H1 (cell line): Measurements from ENCODE around the gene VHLL. TPM values are rescaled to one million over a fixed set of nuclear protein-coding genes. Genes with fewer than 3 reads are reported as not detected.

Experiments used
- CTCF ChIA-PET: fragments of 300-600 bp; sonication (Branson Sonifier 250); formaldehyde crosslinking; loops from one replicate; lab custom pipeline; 2021; ENCODE audit not compliant: partially characterized antibody; lab: Charles Lee
- POLR2A ChIA-PET: fragments of 300-600 bp; sonication (Branson Sonifier 250); formaldehyde crosslinking; loops from one replicate; lab custom pipeline; 2021; ENCODE audit warnings: inconsistent platforms; ENCODE audit not compliant: partially characterized antibody; lab: Charles Lee
- DNase-seq, 2 experiments: peaks; one replicate each; pipeline versions ENCODE4 v3.0.0 to v3.0.0-alpha.2; 2010 to 2022; ENCODE audit warnings: low spot score in 2 of 2, low read depth in 1 of 2, mixed read lengths in 1 of 2
- FAIRE-seq: peaks from 2 replicates; lab custom pipeline; 2011; peaks lifted over from hg19 to GRCh38; lab: Jason Lieb, UNC
- H2AFZ ChIP-seq: 2 replicates; pipeline ENCODE4 v1.8.1; 2012; ENCODE audit warnings: low read length, inconsistent platforms
- H2AK5ac ChIP-seq: 2 replicates; pipeline ENCODE4 v1.6.1; 2013; ENCODE audit warnings: low read depth, low read length
- H2BK120ac ChIP-seq: replicated peaks from 2 replicates; pipeline ENCODE3; 2013; ENCODE audit warnings: low read depth, low read length, inconsistent platforms
- H2BK12ac ChIP-seq: 2 replicates; pipeline ENCODE4 v1.6.1; 2013; ENCODE audit warnings: low read depth, low read length
- H2BK15ac ChIP-seq: 2 replicates; pipeline ENCODE4 v1.6.1; 2013; ENCODE audit warnings: low read length
- H2BK20ac ChIP-seq: 2 replicates; pipeline ENCODE4 v1.6.1; 2013; ENCODE audit warnings: low read length
- H2BK5ac ChIP-seq: 2 replicates; pipeline ENCODE4 v1.6.1; 2013; ENCODE audit warnings: low read depth, low read length
- H3K14ac ChIP-seq: 2 replicates; pipeline ENCODE4 v1.6.1; 2013; ENCODE audit warnings: inconsistent platforms; ENCODE audit not compliant: insufficient read length
- H3K18ac ChIP-seq: 2 replicates; pipeline ENCODE4 v1.6.1; 2013; ENCODE audit warnings: low read length; ENCODE audit errors: extremely low read depth
- H3K23ac ChIP-seq: 2 replicates; pipeline ENCODE4 v1.6.1; 2013; ENCODE audit warnings: inconsistent platforms; ENCODE audit not compliant: insufficient read length
- H3K23me2 ChIP-seq: 2 replicates; pipeline ENCODE4 v1.6.1; 2013; ENCODE audit warnings: low read depth, low read length
- H3K27ac ChIP-seq: 2 replicates; pipeline ENCODE4 v1.6.1; 2011; ENCODE audit warnings: low read depth, low read length, inconsistent platforms
- H3K27me3 ChIP-seq, 4 experiments: replicated peaks in 1 of 4; 1 replicate in 1 of 4; 2 replicates in 3 of 4; pipeline versions ENCODE4 v1.6.1 to v1.8.1; 2011 to 2013; ENCODE audit warnings: low read length in 3 of 4, mild to moderate bottlenecking in 3 of 4, inconsistent platforms in 2 of 4, mixed read lengths in 2 of 4, moderate library complexity in 1 of 4; ENCODE audit not compliant: control insufficient read depth in 3 of 4, insufficient read depth in 3 of 4; ENCODE audit errors: extremely low read depth in 1 of 4
- H3K36me3 ChIP-seq, 4 experiments: 2 replicates each; pipeline versions ENCODE4 v1.6.1 to v1.8.1; 2011 to 2013; ENCODE audit warnings: mild to moderate bottlenecking in 4 of 4, low read length in 3 of 4, moderate library complexity in 2 of 4, control low read depth in 1 of 4, inconsistent platforms in 1 of 4; ENCODE audit not compliant: insufficient read depth in 4 of 4, control insufficient read depth in 2 of 4
- H3K4ac ChIP-seq: replicated peaks from 2 replicates; pipeline ENCODE3; 2013; ENCODE audit warnings: low read length, low read depth, mixed read lengths, inconsistent platforms; ENCODE audit not compliant: insufficient read length
- H3K4me1 ChIP-seq, 4 experiments: replicated peaks in 1 of 4; 1 replicate in 1 of 4; 2 replicates in 3 of 4; pipeline versions ENCODE4 v1.6.1 to v1.8.1; 2011 to 2013; ENCODE audit warnings: low read length in 3 of 4, inconsistent platforms in 2 of 4, mixed read lengths in 1 of 4; ENCODE audit not compliant: insufficient read depth in 4 of 4, control insufficient read depth in 3 of 4
- H3K4me2 ChIP-seq, 2 experiments: 2 replicates each; pipeline versions ENCODE4 v1.6.1 to v1.8.1; 2011 to 2013; ENCODE audit warnings: low read depth in 2 of 2, low read length in 2 of 2, control low read depth in 1 of 2, inconsistent platforms in 1 of 2, mild to moderate bottlenecking in 1 of 2; ENCODE audit not compliant: insufficient read depth in 1 of 2
- H3K4me3 ChIP-seq, 4 experiments: fragments of 200-600, 300-600 bp in 1 of 4; sonication (generic), shearing (Covaris generic), sonication (Bioruptor Twin) in 1 of 4; 2 replicates each; pipeline versions ENCODE4 v1.5.1 to v1.8.1; 2011 to 2016; ENCODE audit warnings: low read length in 4 of 4, low read depth in 3 of 4, control low read depth in 2 of 4, inconsistent platforms in 2 of 4, mild to moderate bottlenecking in 2 of 4, mixed read lengths in 1 of 4, moderate library complexity in 1 of 4; ENCODE audit not compliant: insufficient read depth in 2 of 4; ENCODE audit errors: extremely low read depth in 1 of 4
- H3K56ac ChIP-seq: replicated peaks from 2 replicates; pipeline ENCODE3; 2013; ENCODE audit warnings: low read depth, mild to moderate bottlenecking, mixed read lengths, low read length, inconsistent platforms; ENCODE audit not compliant: insufficient read length
- H3K79me1 ChIP-seq: 2 replicates; pipeline ENCODE4 v1.6.1; 2013; ENCODE audit warnings: low read depth, low read length, control low read depth
- H3K79me2 ChIP-seq, 2 experiments: 2 replicates each; pipeline versions ENCODE4 v1.6.1 to v1.8.1; 2012 to 2013; ENCODE audit warnings: low read length in 2 of 2, mild to moderate bottlenecking in 2 of 2, inconsistent platforms in 1 of 2; ENCODE audit not compliant: insufficient read depth in 2 of 2, control insufficient read depth in 1 of 2
- H3K9ac ChIP-seq, 4 experiments: replicated peaks in 1 of 4; 1 replicate in 1 of 4; 2 replicates in 3 of 4; pipeline versions ENCODE4 v1.6.1 to v1.8.1; 2011 to 2013; ENCODE audit warnings: low read depth in 3 of 4, low read length in 3 of 4, control low read depth in 2 of 4, mild to moderate bottlenecking in 2 of 4, moderate library complexity in 2 of 4, inconsistent platforms in 1 of 4; ENCODE audit errors: extremely low read depth in 1 of 4
- H3K9me3 ChIP-seq, 2 experiments: 2 replicates each; pipeline versions ENCODE4 v1.6.1 to v1.8.1; 2012 to 2013; ENCODE audit warnings: mild to moderate bottlenecking in 2 of 2, moderate library complexity in 2 of 2, control low read depth in 1 of 2, inconsistent platforms in 1 of 2, low read depth in 1 of 2, low read length in 1 of 2, mixed read lengths in 1 of 2; ENCODE audit not compliant: insufficient read depth in 2 of 2
- H4K20me1 ChIP-seq, 2 experiments: replicated peaks in 1 of 2; 2 replicates each; pipeline versions ENCODE3 to v1.8.1; 2011 to 2013; ENCODE audit warnings: inconsistent platforms in 2 of 2, low read length in 2 of 2, mild to moderate bottlenecking in 1 of 2; ENCODE audit not compliant: insufficient read depth in 2 of 2, control insufficient read depth in 1 of 2
- H4K5ac ChIP-seq: 2 replicates; pipeline ENCODE4 v1.6.1; 2013; ENCODE audit warnings: low read length, low read depth, mixed read lengths, inconsistent platforms; ENCODE audit not compliant: insufficient read length
- H4K8ac ChIP-seq: 2 replicates; pipeline ENCODE4 v1.8.0; 2013; ENCODE audit warnings: mild to moderate bottlenecking, moderate library complexity, low read length, inconsistent platforms; ENCODE audit not compliant: insufficient read depth; ENCODE audit errors: extremely low read depth
- H4K91ac ChIP-seq: replicated peaks from 2 replicates; pipeline ENCODE3; 2013; ENCODE audit warnings: low read length, mixed read lengths, inconsistent platforms; ENCODE audit not compliant: insufficient read length
- WGBS, 2 experiments: shearing (Covaris generic) in 1 of 2; methylation state at CpG; one replicate each; pipeline versions ENCODE4 v1.1.6 to v1.1.7; 2013 to 2015; ENCODE audit warnings: low lambda C conversion rate in 2 of 2, mixed read lengths in 2 of 2, inconsistent platforms in 1 of 2, low coverage in 1 of 2, missing lambda C conversion rate in 1 of 2; ENCODE audit not compliant: insufficient replicate concordance in 2 of 2, insufficient coverage in 1 of 2, insufficient read length in 1 of 2; ENCODE audit errors: extremely low coverage in 1 of 2, missing lambda C conversion rate in 1 of 2; 5-methylcytosine and 5-hydroxymethylcytosine counted together
- polyA plus RNA-seq, 7 experiments: library from polyadenylated mRNA; depleted of rRNA in 3 of 7; stranded (reverse) in 5 of 7; unstranded in 2 of 7; fragments of >200 nt in 5 of 7; fragments of 200-250 nt in 2 of 7; gene quantifications; 1 replicate in 5 of 7; 2 replicates in 1 of 7; 4 replicates in 1 of 7; pipeline versions ENCODE4 v1.2.1 to v1.2.3, GENCODE V29; 2011 to 2013; ENCODE audit warnings: missing spikeins in 2 of 7, mixed read lengths in 2 of 7
- total RNA-seq: library from RNA; stranded (reverse); fragmentation: NEBNext Ultra II Directional; extraction: Animal tissue kit (Norgen Biotek cat#: 25700); gene quantifications from 2 replicates; pipeline ENCODE4 v1.2.1, GENCODE V29; 2021

VHLL gene
- total and polyA plus RNA-seq, 2 of the 8 experiments (the other 6 are each of a cell fraction or from before 2014, with no cell fraction given): not detected

- CTCF ChIA-PET: interaction anchor here (0.7 to 3.0 kb wide), 4 partner anchors 18 to 92 kb away, joined by 3 to 24 read pairs (median 3); no protein-coding TSS in a partner anchor
Measured at GRCh38 chr1:156338180-156338976, 39.3 kb upstream of the VHLL start, which contains the start of the genes CCT3 and TSACC. CCT3 (minus strand) TSS chr1:156338292; CDS start chr1:156338184, 108 bp downstream. TSACC (plus strand) TSS chr1:156338526; CDS start chr1:156339758, 1,232 bp downstream.

More at GRCh38 chr1:156338180-156338976, 39.3 kb upstream of the VHLL start, which contains the start of the genes CCT3 and TSACC:
- FAIRE-seq (peak; percentile 88), DNase-seq (peak; percentile 99 to 100)
- peak within 1 kb of the TSS; percentile 96; the same call in 1 of the 2 replicates for H2BK12ac ChIP-seq
- 0 out of 7 replicates have a peak, but pooled peaks cover 0 to 2% (median 0%) of the 10 kb centered on the region in 4 experiments for H3K4me1 ChIP-seq
- H4K20me1 ChIP-seq: peaks cover 7 to 9% of the 10 kb centered on the region in 2 experiments
- peak within 1 kb of the TSS; percentile 98 for H3K18ac ChIP-seq
- H3K56ac ChIP-seq: peak within 1 kb of the TSS; percentile 91
- POLR2A ChIA-PET: interaction anchor here (0.5 to 4.1 kb wide), 11 partner anchors 9 to 255 kb away, joined by 3 to 26 read pairs (median 3); partner anchors contain the start of genes PMF1, SMG5 and TMEM79
- peak within 1 kb of the TSS; percentile 89 for H4K91ac ChIP-seq
- H3K4ac ChIP-seq: peak within 1 kb of the TSS; percentile 85
- peak within 1 kb of the TSS; percentile 95 for H4K5ac ChIP-seq
- H3K36me3 ChIP-seq: peaks cover 4 to 24% (median 17%) of the 10 kb centered on the region in 4 experiments
- H3K4me3 ChIP-seq: peak within 1 kb of the TSS; percentile 83 to 100 (median 94)
- H3K79me2 ChIP-seq: peaks cover 21 to 43% of the 10 kb centered on the region in 2 experiments
- H3K27me3 ChIP-seq: no peaks in the 10 kb centered on the region
- peak within 1 kb of the TSS; percentile 27 for H2BK120ac ChIP-seq
- peak within 1 kb of the TSS; percentile 98; the same call in 1 of the 2 replicates for H4K8ac ChIP-seq
- H3K14ac ChIP-seq: peak within 1 kb of the TSS; percentile 84
- H2AK5ac ChIP-seq: no peak within 1 kb of the TSS
- H3K4me2 ChIP-seq: peak within 1 kb of the TSS; percentile 68 to 72
- H2BK20ac ChIP-seq: 0 out of 2 replicates have a peak within 1 kb of the TSS, but pooled peaks have one; percentile 76
- H2BK5ac ChIP-seq: peak within 1 kb of the TSS; percentile 98
- no peaks in the 10 kb centered on the region for H3K9me3 ChIP-seq
- H3K23me2 ChIP-seq: peaks cover 7% of the 10 kb centered on the region
- WGBS, 2 experiments: 2% methylated on average over 47 of the region's 47 CpGs; no CpG with 5 or more reads in 1 of the 2 experiments
- H3K79me1 ChIP-seq: 0 out of 2 replicates have a peak, but pooled peaks cover 2% of the 10 kb centered on the region
- no peak within 1 kb of the TSS for H3K23ac ChIP-seq
- peak within 1 kb of the TSS; percentile 73 to 97 (median 84) for H3K9ac ChIP-seq
- peak within 1 kb of the TSS; percentile 81 for H3K27ac ChIP-seq
- peak within 1 kb of the TSS; percentile 71; the same call in 1 of the 2 replicates for H2AFZ ChIP-seq
- H2BK15ac ChIP-seq: peak within 1 kb of the TSS; percentile 93; the same call in 1 of the 2 replicates
